T-helper 1 cell treated with Interleukin-12 subunit alpha and Interleukin-12 subunit beta and Interleukin-4 antibody, amounts not matched to agents 30 μg/mL and 1 μg/mL, for 36 hours (primary cell): ENCODE data around the gene TMEM154.

Experiments used
- H3K27ac Mint-ChIP-seq: one replicate; pipeline ENCODE4 v1.8.0; 2021; ENCODE audit warnings: mild to moderate bottlenecking, mixed read lengths
- H3K27me3 Mint-ChIP-seq: one replicate; pipeline ENCODE4 v1.8.0; 2021; ENCODE audit warnings: low read depth, mixed read lengths
- H3K36me3 Mint-ChIP-seq: one replicate; pipeline ENCODE4 v1.8.0; 2021; ENCODE audit warnings: low read depth, mixed read lengths
- H3K4me1 Mint-ChIP-seq: one replicate; pipeline ENCODE4 v1.8.0; 2021; ENCODE audit warnings: low read depth, mixed read lengths
- H3K4me3 Mint-ChIP-seq: one replicate; pipeline ENCODE4 v1.8.0; 2021; ENCODE audit warnings: mild to moderate bottlenecking, moderate library complexity, mixed read lengths
- H3K9me3 Mint-ChIP-seq: one replicate; pipeline ENCODE4 v1.8.0; 2021; ENCODE audit warnings: mixed read lengths

Gene TMEM154

GRCh38 chr4:152590179-152591031 lies 89.4 kb downstream of the TMEM154 start:
- H3K4me1 Mint-ChIP-seq: peaks cover 11% of the 10 kb centered on the region
- H3K4me3 Mint-ChIP-seq: no peak overlapping the region
- H3K9me3 Mint-ChIP-seq: no peaks in the 10 kb centered on the region
- peaks cover 1% of the 10 kb centered on the region for H3K36me3 Mint-ChIP-seq
- H3K27ac Mint-ChIP-seq: no peak overlapping the region
- peaks cover 27% of the 10 kb centered on the region for H3K27me3 Mint-ChIP-seq

- H3K4me1 Mint-ChIP-seq: peaks cover 16% of the 10 kb centered on the region
- no peaks in the 10 kb centered on the region for H3K9me3 Mint-ChIP-seq
- peaks cover 23% of the 10 kb centered on the region for H3K27me3 Mint-ChIP-seq
- peaks cover 1% of the 10 kb centered on the region for H3K36me3 Mint-ChIP-seq
- H3K27ac Mint-ChIP-seq: no peak overlapping the region
- no peak overlapping the region for H3K4me3 Mint-ChIP-seq
Measured at GRCh38 chr4:152588869-152589268, 90.9 kb downstream of the TMEM154 start.

- Mint-ChIP-seq H3K27me3 (peaks cover 31% of the 10 kb centered on the region), H3K9me3 (peaks cover 4% of the 10 kb centered on the region), H3K4me1 (peaks cover 16% of the 10 kb centered on the region), H3K4me3 (no peak overlapping the region), H3K27ac (no peak overlapping the region), H3K36me3 (peaks cover 1% of the 10 kb centered on the region)
Measured at GRCh38 chr4:152587127-152587526, 92.7 kb downstream of the TMEM154 start.

- Mint-ChIP-seq H3K27me3 (peaks cover 29% of the 10 kb centered on the region), H3K27ac (no peak overlapping the region), H3K4me3 (no peak overlapping the region), H3K36me3 (peaks cover 1% of the 10 kb centered on the region), H3K4me1 (peaks cover 13% of the 10 kb centered on the region), H3K9me3 (peaks cover 4% of the 10 kb centered on the region)
Measured at GRCh38 chr4:152586668-152587067, 93.1 kb downstream of the TMEM154 start.

- Mint-ChIP-seq H3K27ac (peak overlapping the region; percentile 80), H3K4me1 (peaks cover 5% of the 10 kb centered on the region), H3K4me3 (peak overlapping the region; percentile 33), H3K36me3 (peaks cover 1% of the 10 kb centered on the region), H3K27me3 (peaks cover 16% of the 10 kb centered on the region), H3K9me3 (peaks cover 4% of the 10 kb centered on the region)
Measured at GRCh38 chr4:152585023-152585441, 94.8 kb downstream of the TMEM154 start.

GRCh38 chr4:152581536-152582160 lies 98.1 kb downstream of the TMEM154 start:
- Mint-ChIP-seq H3K27ac (no peak overlapping the region), H3K4me1 (peaks cover 5% of the 10 kb centered on the region), H3K27me3 (peaks cover 23% of the 10 kb centered on the region), H3K4me3 (no peak overlapping the region), H3K36me3 (no peaks in the 10 kb centered on the region), H3K9me3 (peaks cover 4% of the 10 kb centered on the region)

GRCh38 chr4:152579916-152580315 lies 99.9 kb downstream of the TMEM154 start:
- no peaks in the 10 kb centered on the region for H3K36me3 Mint-ChIP-seq
- no peak overlapping the region for H3K4me3 Mint-ChIP-seq
- H3K9me3 Mint-ChIP-seq: peaks cover 4% of the 10 kb centered on the region
- H3K27me3 Mint-ChIP-seq: peaks cover 23% of the 10 kb centered on the region
- H3K4me1 Mint-ChIP-seq: peaks cover 2% of the 10 kb centered on the region
- H3K27ac Mint-ChIP-seq: no peak overlapping the region

- H3K4me3 Mint-ChIP-seq: no peak overlapping the region
- no peaks in the 10 kb centered on the region for H3K36me3 Mint-ChIP-seq
- no peak overlapping the region for H3K27ac Mint-ChIP-seq
- peaks cover 4% of the 10 kb centered on the region for H3K9me3 Mint-ChIP-seq
- no peaks in the 10 kb centered on the region for H3K4me1 Mint-ChIP-seq
- H3K27me3 Mint-ChIP-seq: peaks cover 29% of the 10 kb centered on the region
Measured at GRCh38 chr4:152579107-152579764, 100.6 kb downstream of the TMEM154 start.

GRCh38 chr4:152578670-152579069 lies 101.1 kb downstream of the TMEM154 start:
- Mint-ChIP-seq H3K4me1 (no peaks in the 10 kb centered on the region), H3K4me3 (no peak overlapping the region), H3K9me3 (peaks cover 4% of the 10 kb centered on the region), H3K27ac (no peak overlapping the region), H3K27me3 (peaks cover 33% of the 10 kb centered on the region), H3K36me3 (no peaks in the 10 kb centered on the region)

GRCh38 chr4:152577708-152578396 lies 101.9 kb downstream of the TMEM154 start:
- Mint-ChIP-seq H3K36me3 (peaks cover 2% of the 10 kb centered on the region), H3K4me3 (no peak overlapping the region), H3K9me3 (peaks cover 4% of the 10 kb centered on the region), H3K4me1 (no peaks in the 10 kb centered on the region), H3K27ac (no peak overlapping the region), H3K27me3 (peaks cover 35% of the 10 kb centered on the region)

GRCh38 chr4:152575533-152575932 lies 104.3 kb downstream of the TMEM154 start:
- H3K9me3 Mint-ChIP-seq: no peaks in the 10 kb centered on the region
- H3K27ac Mint-ChIP-seq: no peak overlapping the region
- H3K4me3 Mint-ChIP-seq: no peak overlapping the region
- H3K27me3 Mint-ChIP-seq: peaks cover 30% of the 10 kb centered on the region
- peaks cover under 1% of the 10 kb centered on the region for H3K4me1 Mint-ChIP-seq
- peaks cover 2% of the 10 kb centered on the region for H3K36me3 Mint-ChIP-seq

- no peak overlapping the region for H3K4me3 Mint-ChIP-seq
- H3K4me1 Mint-ChIP-seq: peaks cover 2% of the 10 kb centered on the region
- peaks cover 28% of the 10 kb centered on the region for H3K27me3 Mint-ChIP-seq
- H3K9me3 Mint-ChIP-seq: no peaks in the 10 kb centered on the region
- peaks cover 2% of the 10 kb centered on the region for H3K36me3 Mint-ChIP-seq
- no peak overlapping the region for H3K27ac Mint-ChIP-seq
Measured at GRCh38 chr4:152573861-152574260, 105.9 kb downstream of the TMEM154 start.

GRCh38 chr4:152572417-152573086 lies 107.2 kb downstream of the TMEM154 start:
- H3K4me1 Mint-ChIP-seq: peaks cover 2% of the 10 kb centered on the region

GRCh38 chr4:152571770-152572169 lies 108.0 kb downstream of the TMEM154 start:
- peaks cover 2% of the 10 kb centered on the region for H3K4me1 Mint-ChIP-seq
- peaks cover 23% of the 10 kb centered on the region for H3K27me3 Mint-ChIP-seq
- H3K27ac Mint-ChIP-seq: no peak overlapping the region
- H3K36me3 Mint-ChIP-seq: peaks cover 2% of the 10 kb centered on the region
- no peak overlapping the region for H3K4me3 Mint-ChIP-seq
- H3K9me3 Mint-ChIP-seq: no peaks in the 10 kb centered on the region

More at GRCh38 chr4:152572417-152573086, 107.2 kb downstream of the TMEM154 start:
- H3K9me3 Mint-ChIP-seq: no peaks in the 10 kb centered on the region
- H3K4me3 Mint-ChIP-seq: no peak overlapping the region
- peaks cover 2% of the 10 kb centered on the region for H3K36me3 Mint-ChIP-seq
- peaks cover 23% of the 10 kb centered on the region for H3K27me3 Mint-ChIP-seq
- no peak overlapping the region for H3K27ac Mint-ChIP-seq
